CD4-positive, CD25-positive, alpha-beta regulatory T cell (primary cell): ENCODE measurements around the gene ASB4. TPM values are rescaled to one million over a fixed set of nuclear protein-coding genes. Genes with fewer than 3 reads are reported as not detected.

Experiments
- ATAC-seq, 2 donors: fragments of 150-1000 bp; cut with Tn5 transposase; one replicate each; pipeline ENCODE4 v1.10.0; 2021; ENCODE audit warnings: low read depth in 2 of 2, moderate number of reproducible peaks in 2 of 2, moderate library complexity in 1 of 2
- DNase-seq, 3 donors: peaks; one replicate each; pipeline versions ENCODE4 v3.0.0 to v3.0.0-alpha.2; 2012 to 2022; ENCODE audit warnings: mixed read lengths in 1 of 3
- H3K27ac ChIP-seq: one replicate; pipeline ENCODE4 v1.7.0; 2013; ENCODE audit warnings: mild to moderate bottlenecking, low read length; ENCODE audit not compliant: insufficient read depth, poor library complexity, severe bottlenecking
- H3K27me3 ChIP-seq: one replicate; pipeline ENCODE4 v1.7.0; 2013; ENCODE audit warnings: low read length; ENCODE audit not compliant: control insufficient read depth, insufficient read depth
- H3K36me3 ChIP-seq: one replicate; pipeline ENCODE4 v1.7.0; 2013; ENCODE audit warnings: mild to moderate bottlenecking, low read length, moderate library complexity; ENCODE audit not compliant: control insufficient read depth, insufficient read depth
- H3K4me1 ChIP-seq: 2 replicates; pipeline ENCODE4 v1.7.0; 2013; ENCODE audit warnings: mild to moderate bottlenecking, low read length; ENCODE audit not compliant: insufficient read depth, control insufficient read depth, poor library complexity, severe bottlenecking
- H3K4me3 ChIP-seq: one replicate; pipeline ENCODE4 v1.7.0; 2013; ENCODE audit warnings: low read depth, mild to moderate bottlenecking, low read length, moderate library complexity
- H3K9me3 ChIP-seq, 2 experiments: 1 replicate in 1 of 2; 2 replicates in 1 of 2; pipeline ENCODE4 v1.7.0; 2013; ENCODE audit warnings: low read length in 2 of 2, mild to moderate bottlenecking in 1 of 2, moderate library complexity in 1 of 2; ENCODE audit not compliant: control insufficient read depth in 2 of 2
- H3K27ac Mint-ChIP-seq, 3 donors: one replicate each; pipeline ENCODE4 v1.8.0; 2020 to 2022; ENCODE audit warnings: mild to moderate bottlenecking in 3 of 3, mixed read lengths in 3 of 3, moderate library complexity in 2 of 3
- H3K27me3 Mint-ChIP-seq: one replicate; pipeline ENCODE4 v1.8.0; 2022; ENCODE audit warnings: mild to moderate bottlenecking, mixed read lengths
- H3K36me3 Mint-ChIP-seq: one replicate; pipeline ENCODE4 v1.8.0; 2020; ENCODE audit warnings: mixed read lengths
- H3K4me1 Mint-ChIP-seq, 4 donors: one replicate each; pipeline ENCODE4 v1.8.0; 2020 to 2022; ENCODE audit warnings: mixed read lengths in 4 of 4, mild to moderate bottlenecking in 1 of 4
- H3K4me3 Mint-ChIP-seq, 4 donors: one replicate each; pipeline ENCODE4 v1.8.0; 2020 to 2022; ENCODE audit warnings: mild to moderate bottlenecking in 4 of 4, mixed read lengths in 4 of 4, moderate library complexity in 3 of 4
- H3K9me3 Mint-ChIP-seq, 7 donors: one replicate each; pipeline ENCODE4 v1.8.0; 2020 to 2022; ENCODE audit warnings: mixed read lengths in 7 of 7, mild to moderate bottlenecking in 3 of 7, moderate library complexity in 2 of 7
- polyA plus RNA-seq, 4 donors: library from polyadenylated mRNA; unstranded; fragments of 300-500 nt; fragmentation: Illumina TruSeq; gene quantifications; one replicate each; pipeline ENCODE4 v1.2.3, GENCODE V29; 2021
- total RNA-seq: library from RNA; stranded (reverse); gene quantifications from one replicate; pipeline ENCODE4 v1.2.3, GENCODE V29; 2022

Gene ASB4
- total and polyA plus RNA-seq, 5 donors from 2014 or later: not detected

DNA sequence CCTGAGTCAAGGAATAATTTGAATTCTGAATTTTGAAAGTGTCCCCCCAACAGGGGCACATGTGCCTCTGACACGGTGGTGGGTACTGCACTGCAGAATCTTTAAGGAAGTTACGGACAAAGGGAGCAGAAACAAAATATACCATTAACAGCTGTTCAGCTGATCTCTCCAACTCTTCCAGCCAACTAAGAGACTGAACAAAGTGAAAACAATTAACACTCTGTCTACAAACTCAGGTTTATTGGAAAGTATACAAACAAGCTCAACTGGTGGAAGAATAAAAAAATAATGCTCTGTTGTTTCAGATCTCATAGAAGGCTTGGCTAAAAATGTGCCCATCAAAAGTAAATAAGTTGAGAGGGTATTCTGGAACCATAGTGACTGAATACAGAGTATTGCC is 34.4 kb downstream of the ASB4 start:
- Mint-ChIP-seq H3K4me1 (no peaks in the 10 kb centered on the region), H3K27ac (no peak overlapping the region), H3K9me3 (no peaks in the 10 kb centered on the region), H3K4me3 (no peak overlapping the region), H3K36me3 (no peaks in the 10 kb centered on the region), H3K27me3 (peaks cover 18% of the 10 kb centered on the region)
- no peak overlapping the region for H3K27ac ChIP-seq
- H3K36me3 ChIP-seq: no peaks in the 10 kb centered on the region
- no peak overlapping the region for H3K4me3 ChIP-seq
- H3K4me1 ChIP-seq: no peaks in the 10 kb centered on the region
- peaks cover 10% of the 10 kb centered on the region for H3K27me3 ChIP-seq
- H3K9me3 ChIP-seq: no peaks in the 10 kb centered on the region
- ATAC-seq: no peak
- DNase-seq: no peak

- H3K4me1 ChIP-seq: no peaks in the 10 kb centered on the region
- no peak for DNase-seq
- Mint-ChIP-seq H3K4me3 (no peak overlapping the region), H3K9me3 (no peaks in the 10 kb centered on the region), H3K27me3 (peaks cover 12% of the 10 kb centered on the region), H3K36me3 (no peaks in the 10 kb centered on the region), H3K27ac (no peak overlapping the region), H3K4me1 (no peaks in the 10 kb centered on the region)
- H3K36me3 ChIP-seq: no peaks in the 10 kb centered on the region
- no peak overlapping the region for H3K27ac ChIP-seq
- no peak overlapping the region for H3K4me3 ChIP-seq
- no peaks in the 10 kb centered on the region for H3K9me3 ChIP-seq
- peaks cover 5% of the 10 kb centered on the region for H3K27me3 ChIP-seq
- no peak for ATAC-seq
These were observed 39.8 kb downstream of the ASB4 start for GRCh38 chr7:95525503-95525902.

DNA sequence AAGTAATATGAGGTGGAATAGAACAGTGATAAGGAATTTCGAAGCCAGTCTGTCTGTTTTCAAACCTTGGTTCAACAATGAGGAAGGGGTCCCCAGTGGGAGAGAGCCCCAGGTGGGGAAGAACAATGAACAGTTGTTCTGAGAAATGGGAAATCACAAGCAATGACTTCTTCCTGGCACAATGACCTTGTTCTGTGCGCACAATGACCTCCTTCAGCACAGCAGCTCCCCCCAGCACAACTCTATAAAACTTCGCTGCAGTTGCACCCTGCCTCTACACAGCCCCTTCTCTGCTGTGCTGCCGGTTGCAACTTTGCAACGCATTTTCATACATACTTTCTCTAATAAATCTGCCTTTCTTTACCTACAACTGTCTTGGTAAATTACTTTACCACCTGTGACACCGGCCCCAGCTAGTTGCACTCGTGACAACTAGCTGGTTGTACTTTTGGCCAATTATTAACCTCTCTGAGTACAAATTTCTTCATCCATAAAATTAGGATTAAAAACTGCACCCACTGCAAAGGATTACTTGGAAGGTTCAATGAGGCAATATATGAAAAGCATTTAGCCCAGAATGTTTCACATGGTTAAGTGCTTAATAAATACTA is 40.5 kb downstream of the ASB4 start:
- ATAC-seq: no peak

GRCh38 chr7:95527033-95527775 is 41.5 kb downstream of the ASB4 start:
- Mint-ChIP-seq H3K9me3 (no peaks in the 10 kb centered on the region), H3K27me3 (peaks cover 10% of the 10 kb centered on the region), H3K4me1 (no peaks in the 10 kb centered on the region), H3K36me3 (no peaks in the 10 kb centered on the region), H3K27ac (no peak overlapping the region), H3K4me3 (no peak overlapping the region)
- DNase-seq (peak in 1 of 3 donors; percentile 6), ATAC-seq (no peak)
- no peak overlapping the region for H3K4me3 ChIP-seq
- H3K36me3 ChIP-seq: no peaks in the 10 kb centered on the region
- peaks cover 4% of the 10 kb centered on the region for H3K27me3 ChIP-seq
- H3K27ac ChIP-seq: no peak overlapping the region
- H3K4me1 ChIP-seq: no peaks in the 10 kb centered on the region
- no peaks in the 10 kb centered on the region for H3K9me3 ChIP-seq

More for the DNA sequence above, 40.5 kb downstream of the ASB4 start:
- Histone ChIP-seq H3K4me1 (no peaks in the 10 kb centered on the region), H3K36me3 (no peaks in the 10 kb centered on the region), H3K4me3 (no peak overlapping the region), H3K9me3 (no peaks in the 10 kb centered on the region), H3K27me3 (peaks cover 4% of the 10 kb centered on the region), H3K27ac (no peak overlapping the region)
- Mint-ChIP-seq H3K36me3 (no peaks in the 10 kb centered on the region), H3K9me3 (no peaks in the 10 kb centered on the region), H3K4me3 (no peak overlapping the region), H3K4me1 (no peaks in the 10 kb centered on the region), H3K27me3 (peaks cover 10% of the 10 kb centered on the region), H3K27ac (no peak overlapping the region)
- no peak for DNase-seq

DNA sequence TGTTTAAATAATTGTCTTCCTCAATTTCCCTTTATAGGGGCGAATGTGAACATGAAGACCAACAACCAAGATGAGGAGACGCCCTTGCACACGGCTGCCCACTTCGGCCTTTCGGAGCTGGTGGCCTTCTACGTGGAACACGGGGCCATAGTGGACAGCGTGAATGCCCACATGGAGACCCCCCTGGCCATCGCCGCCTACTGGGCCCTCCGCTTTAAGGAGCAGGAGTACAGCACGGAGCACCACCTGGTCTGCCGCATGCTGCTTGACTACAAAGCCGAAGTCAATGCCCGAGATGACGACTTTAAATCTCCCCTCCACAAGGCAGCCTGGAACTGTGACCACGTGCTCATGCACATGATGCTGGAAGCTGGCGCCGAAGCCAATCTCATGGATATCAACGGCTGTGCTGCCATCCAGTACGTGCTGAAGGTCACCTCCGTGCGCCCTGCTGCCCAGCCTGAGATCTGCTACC is 42.1 kb downstream of the ASB4 start:
- Histone ChIP-seq H3K36me3 (no peaks in the 10 kb centered on the region), H3K27me3 (peaks cover 4% of the 10 kb centered on the region), H3K9me3 (no peaks in the 10 kb centered on the region), H3K4me1 (no peaks in the 10 kb centered on the region), H3K27ac (no peak overlapping the region), H3K4me3 (no peak overlapping the region)
- H3K36me3 Mint-ChIP-seq: no peaks in the 10 kb centered on the region
- H3K9me3 Mint-ChIP-seq: no peaks in the 10 kb centered on the region
- no peak for DNase-seq
- no peak overlapping the region for H3K27ac Mint-ChIP-seq
- ATAC-seq: no peak
- H3K27me3 Mint-ChIP-seq: peaks cover 10% of the 10 kb centered on the region
- no peaks in the 10 kb centered on the region for H3K4me1 Mint-ChIP-seq
- H3K4me3 Mint-ChIP-seq: no peak overlapping the region

- no peaks in the 10 kb centered on the region for H3K36me3 Mint-ChIP-seq
- no peaks in the 10 kb centered on the region for H3K36me3 ChIP-seq
- no peaks in the 10 kb centered on the region for H3K27me3 ChIP-seq
- H3K9me3 Mint-ChIP-seq: no peaks in the 10 kb centered on the region
- H3K27ac Mint-ChIP-seq: no peak overlapping the region
- ATAC-seq (no peak), DNase-seq (no peak)
- H3K9me3 ChIP-seq: no peaks in the 10 kb centered on the region
- no peaks in the 10 kb centered on the region for H3K4me1 Mint-ChIP-seq
- no peak overlapping the region for H3K27ac ChIP-seq
- no peak overlapping the region for H3K4me3 ChIP-seq
- peaks cover 7% of the 10 kb centered on the region for H3K27me3 Mint-ChIP-seq
- H3K4me1 ChIP-seq: no peaks in the 10 kb centered on the region
- no peak overlapping the region for H3K4me3 Mint-ChIP-seq
These were observed 44.0 kb downstream of the ASB4 start for GRCh38 chr7:95529701-95530100.

DNA sequence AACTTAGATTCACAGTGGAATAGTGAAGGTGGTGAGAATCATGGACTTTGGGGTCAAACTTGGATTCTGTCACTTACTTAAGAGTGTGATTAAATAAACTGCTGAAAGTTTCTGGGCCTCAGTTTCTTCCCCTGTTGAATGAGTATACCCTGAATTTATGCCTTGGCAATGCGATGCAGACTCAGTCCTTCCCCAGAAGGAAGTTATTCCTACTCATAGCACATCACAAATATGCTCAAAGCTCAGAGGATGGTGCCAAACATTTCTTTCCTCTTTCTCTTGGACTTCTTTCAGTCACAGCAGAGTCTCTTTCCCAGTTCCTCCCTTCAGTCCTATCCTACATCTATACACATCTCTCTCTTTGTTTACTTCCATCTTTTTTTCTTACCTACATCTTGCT is 45.1 kb downstream of the ASB4 start:
- H3K4me1 Mint-ChIP-seq: no peaks in the 10 kb centered on the region
- no peaks in the 10 kb centered on the region for H3K36me3 Mint-ChIP-seq
- Histone ChIP-seq H3K4me3 (no peak overlapping the region), H3K36me3 (no peaks in the 10 kb centered on the region), H3K4me1 (no peaks in the 10 kb centered on the region), H3K9me3 (no peaks in the 10 kb centered on the region), H3K27me3 (no peaks in the 10 kb centered on the region), H3K27ac (no peak overlapping the region)
- no peaks in the 10 kb centered on the region for H3K9me3 Mint-ChIP-seq
- peaks cover 5% of the 10 kb centered on the region for H3K27me3 Mint-ChIP-seq
- no peak overlapping the region for H3K4me3 Mint-ChIP-seq
- ATAC-seq (no peak), DNase-seq (no peak)
- no peak overlapping the region for H3K27ac Mint-ChIP-seq
